Fibroblast of upper back skin (primary cell): ENCODE data around the gene PARN.
"Not testable (repeated sequence)": the region's sequence is repeated elsewhere in the genome, so short reads cannot be mapped to it uniquely, and the experiment has no call there.

ENCODE experiments used
- DNase-seq: peaks from one replicate; pipeline ENCODE4 v3.0.0-alpha.2; 2013

PARN gene

GRCh38 chr16:14458576-14458975 lies 171.5 kb downstream of the PARN start:
- DNase-seq = no peak

GRCh38 chr16:14456793-14457481 lies 173.1 kb downstream of the PARN start:
- DNase-seq = peak; percentile 61

DNA sequence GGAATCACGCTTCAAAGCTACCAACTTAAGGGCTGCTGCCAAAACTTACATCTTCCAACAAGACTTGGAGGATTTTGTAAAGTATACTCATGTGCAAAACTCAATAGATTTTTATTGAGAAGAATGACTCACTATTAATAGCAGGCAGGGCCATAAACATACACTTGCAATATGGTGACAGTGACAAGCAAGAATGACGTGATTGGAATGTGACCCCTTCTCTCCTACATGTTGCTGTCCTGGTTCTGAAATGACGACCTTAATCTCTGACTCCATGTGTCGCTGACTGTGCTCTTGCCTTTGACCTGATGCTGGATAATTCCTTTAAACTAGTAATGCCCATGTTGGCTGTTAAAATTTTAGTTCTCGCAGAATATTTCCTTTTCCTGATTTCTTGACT lies 174.5 kb downstream of the PARN start:
- peak; percentile 52 for DNase-seq

DNA sequence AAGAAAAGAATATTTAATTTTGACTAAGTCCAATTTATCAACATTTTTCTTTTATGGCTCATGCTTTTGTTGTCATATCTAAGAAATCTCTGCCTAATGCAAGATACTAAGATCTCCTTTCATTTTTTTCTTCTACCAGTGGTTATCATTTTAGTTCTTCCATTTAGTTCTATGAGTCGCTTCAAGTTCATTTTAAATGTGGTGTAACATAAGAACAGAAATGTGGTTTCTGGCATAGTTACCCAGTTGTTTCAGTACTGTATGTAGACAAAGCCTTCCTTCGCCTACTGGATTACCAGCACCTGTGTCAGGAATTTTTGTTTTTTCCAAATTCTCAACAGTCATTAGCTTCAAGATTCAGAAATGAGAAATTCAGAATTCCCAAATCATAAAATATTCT lies 175.7 kb downstream of the PARN start:
- peak; percentile 83 for DNase-seq

DNA sequence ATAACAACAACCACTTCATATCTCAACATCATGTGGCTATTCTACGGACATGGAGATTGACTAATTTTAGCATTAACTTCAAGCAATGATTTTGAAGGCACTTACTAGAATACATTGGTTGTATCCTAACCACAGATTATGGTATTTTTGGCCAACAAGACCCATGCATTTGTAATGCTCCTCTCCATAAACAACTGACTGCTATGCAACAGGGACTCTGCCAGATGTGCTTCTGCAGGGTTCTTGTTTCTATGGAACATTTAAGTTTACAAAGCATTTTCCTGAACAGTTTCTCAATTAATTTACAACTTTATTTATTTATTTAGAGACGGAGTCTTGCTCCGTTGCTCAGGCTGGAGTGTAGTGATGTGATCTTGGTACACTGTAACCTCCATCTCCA lies 178.0 kb downstream of the PARN start:
- DNase-seq = no peak

DNA sequence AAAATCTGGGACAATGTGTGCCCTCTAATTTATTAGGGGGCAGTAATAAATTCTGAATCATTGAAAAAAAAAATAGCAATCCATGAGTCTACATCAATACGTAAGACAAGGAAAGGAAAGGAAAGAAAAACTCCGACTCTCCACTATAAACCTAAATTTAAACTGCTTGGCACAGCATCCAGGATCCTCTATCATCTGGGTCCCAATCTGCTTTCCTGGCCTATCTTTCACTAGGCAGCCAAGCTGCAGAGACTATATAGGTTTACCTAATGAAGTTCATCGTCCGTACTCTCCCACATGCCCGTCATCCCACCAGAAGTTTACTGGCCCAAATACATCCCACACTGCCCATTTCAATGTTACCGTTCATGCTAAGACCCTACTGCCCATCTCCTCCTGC lies 179.2 kb downstream of the PARN start:
- no peak for DNase-seq

GRCh38 chr16:14449790-14450480 lies 180.1 kb downstream of the PARN start:
- peak; percentile 80 for DNase-seq

GRCh38 chr16:14449334-14449733 lies 180.7 kb downstream of the PARN start:
- DNase-seq = peak; percentile 42

GRCh38 chr16:14448879-14449278 lies 181.2 kb downstream of the PARN start:
- DNase-seq = no peak

DNA sequence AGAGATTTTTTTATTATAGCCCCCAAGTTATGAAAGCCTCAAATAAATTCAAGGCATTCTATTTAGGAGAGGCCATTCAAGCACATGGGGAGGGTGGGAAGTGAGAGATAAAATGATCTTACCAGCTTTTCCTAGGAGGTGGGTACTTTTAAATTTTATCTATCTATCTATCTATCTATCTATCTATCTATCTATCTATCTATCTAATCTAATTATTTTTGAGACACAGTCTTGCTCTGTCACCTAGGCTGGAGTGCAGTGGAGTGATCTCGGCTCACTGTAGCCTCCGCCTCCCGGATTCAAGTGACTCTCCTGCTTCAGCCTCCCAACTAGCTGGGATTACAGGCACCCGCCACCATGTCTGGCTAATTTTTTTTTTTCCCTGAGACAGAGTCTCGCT lies 182.3 kb downstream of the PARN start:
- DNase-seq = no peak

DNA sequence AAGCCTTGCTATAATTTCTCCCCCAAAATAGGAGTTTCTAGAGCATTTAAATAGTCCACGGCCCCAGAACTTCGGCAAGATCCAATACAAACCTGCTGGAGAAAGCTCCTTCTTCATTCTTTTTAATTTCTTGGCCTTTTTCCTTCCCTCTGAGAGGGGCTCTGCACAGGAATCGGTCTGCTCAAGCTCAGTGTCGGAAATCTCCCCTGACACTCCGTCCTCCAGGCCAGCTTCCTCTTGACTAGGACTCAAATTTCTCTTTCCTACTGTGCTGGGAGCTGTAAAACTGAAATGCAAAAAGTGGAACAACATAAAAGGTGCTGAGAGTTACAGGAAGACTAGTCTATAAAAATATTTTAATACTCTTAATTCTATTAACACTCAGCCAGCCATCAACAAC lies 183.3 kb downstream of the PARN start:
- no peak for DNase-seq

- no peak for DNase-seq
Measured at GRCh38 chr16:14445937-14446715, 183.9 kb downstream of the PARN start.

GRCh38 chr16:14444979-14445810 lies 184.9 kb downstream of the PARN start:
- no peak for DNase-seq

DNA sequence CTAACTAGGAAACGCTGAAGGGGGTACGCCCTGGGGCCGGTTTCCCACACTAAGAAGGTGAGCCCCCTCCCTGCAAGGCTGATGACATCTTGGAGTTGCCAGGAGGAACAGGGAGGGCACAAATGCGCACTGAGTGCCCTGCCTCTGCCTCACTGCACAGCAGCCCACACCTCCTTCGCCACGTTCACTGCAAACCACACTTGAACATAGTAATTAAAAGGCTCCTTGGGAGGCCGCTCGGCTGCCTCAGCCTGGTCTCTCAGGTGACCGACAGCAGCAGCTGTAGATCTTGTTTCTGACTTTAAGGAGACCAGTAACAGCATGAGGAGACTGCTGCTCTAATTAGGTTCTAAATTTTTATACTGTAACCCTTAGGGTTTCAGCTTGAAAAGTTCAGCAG lies 188.5 kb downstream of the PARN start:
- DNase-seq = not testable (repeated sequence)

DNA sequence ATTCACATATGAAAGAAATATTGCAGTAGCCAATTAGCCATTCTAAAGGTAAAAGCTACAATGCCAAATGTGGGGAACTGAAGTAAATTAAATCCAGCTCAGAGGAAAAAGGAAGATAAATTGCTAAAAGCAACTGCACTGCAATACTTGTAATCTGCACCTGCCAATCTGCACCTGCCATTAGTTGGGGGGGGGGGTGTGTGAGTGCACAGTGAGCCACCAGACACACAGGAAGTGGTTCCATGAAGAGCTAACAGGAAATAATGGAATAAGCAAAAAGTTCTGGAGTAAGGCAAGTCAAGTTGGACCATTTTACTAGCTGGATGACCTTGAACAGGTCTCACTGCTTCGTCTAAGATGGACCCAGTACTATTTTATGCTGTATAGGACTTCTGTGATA lies 191.8 kb downstream of the PARN start:
- no peak for DNase-seq

GRCh38 chr16:14437426-14437825 lies 192.6 kb downstream of the PARN start:
- DNase-seq = no peak

- DNase-seq = peak; percentile 44
Measured at GRCh38 chr16:14436401-14436955, 193.6 kb downstream of the PARN start.

GRCh38 chr16:14434860-14435259 lies 195.2 kb downstream of the PARN start:
- peak; percentile 24 for DNase-seq

- not testable (repeated sequence) for DNase-seq
Measured at GRCh38 chr16:14428971-14429637, 201.0 kb downstream of the PARN start.

GRCh38 chr16:14428043-14428442 lies 202.0 kb downstream of the PARN start:
- no peak for DNase-seq

DNA sequence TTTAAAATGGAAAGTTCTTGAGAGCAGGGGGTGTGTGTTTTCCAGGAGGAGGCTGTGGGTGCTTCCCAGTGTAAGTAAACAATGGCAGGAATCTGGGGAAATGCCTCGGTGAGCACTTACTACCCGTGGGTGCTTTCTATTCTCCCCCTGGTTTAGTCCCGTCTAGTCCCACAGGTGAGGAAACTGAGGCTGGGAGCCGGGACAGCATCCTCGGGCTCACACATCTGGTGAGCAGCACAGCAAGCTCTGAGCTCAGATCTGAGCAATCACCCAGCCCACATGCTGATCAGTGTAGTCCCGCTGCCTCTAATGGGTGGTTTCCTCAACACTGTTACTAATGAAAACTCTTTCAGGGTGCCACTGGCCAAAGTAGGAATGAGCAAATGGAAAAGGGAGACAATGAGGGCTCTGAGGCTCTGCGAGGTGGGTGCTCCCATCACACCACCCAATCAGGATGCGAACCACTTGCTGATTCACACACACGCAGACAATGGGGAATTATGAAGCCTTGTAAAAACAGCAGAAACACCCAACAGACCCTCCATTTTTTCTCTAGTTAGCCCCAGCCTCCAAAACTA lies 202.6 kb downstream of the PARN start:
- no peak for DNase-seq

DNA sequence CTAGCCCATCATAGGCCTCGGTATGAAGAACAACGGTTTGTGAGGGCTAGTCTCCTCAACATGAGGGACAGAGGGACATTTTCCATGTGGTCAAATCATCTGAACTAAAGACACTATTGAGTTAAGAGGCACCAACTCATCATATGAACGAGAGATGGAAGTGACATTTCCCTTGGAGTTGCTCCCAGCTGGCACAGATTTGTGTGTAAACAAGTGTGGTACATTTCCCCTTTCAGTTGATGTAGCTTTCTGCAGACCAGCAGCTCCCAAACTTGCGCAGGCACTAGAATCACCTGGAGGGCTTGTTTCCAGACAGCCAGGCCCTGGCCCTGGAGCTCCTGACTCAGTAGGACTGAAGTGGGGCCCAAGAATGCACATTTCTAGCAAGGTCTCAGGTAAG lies 205.5 kb downstream of the PARN start:
- DNase-seq = no peak
